ENCODE data around the gene SCYGR3.
"Not testable (repeated sequence)": the region's sequence is repeated elsewhere in the genome, so short reads cannot be mapped to it uniquely, and the experiment has no call there.

The SCYGR3 gene

DNA sequence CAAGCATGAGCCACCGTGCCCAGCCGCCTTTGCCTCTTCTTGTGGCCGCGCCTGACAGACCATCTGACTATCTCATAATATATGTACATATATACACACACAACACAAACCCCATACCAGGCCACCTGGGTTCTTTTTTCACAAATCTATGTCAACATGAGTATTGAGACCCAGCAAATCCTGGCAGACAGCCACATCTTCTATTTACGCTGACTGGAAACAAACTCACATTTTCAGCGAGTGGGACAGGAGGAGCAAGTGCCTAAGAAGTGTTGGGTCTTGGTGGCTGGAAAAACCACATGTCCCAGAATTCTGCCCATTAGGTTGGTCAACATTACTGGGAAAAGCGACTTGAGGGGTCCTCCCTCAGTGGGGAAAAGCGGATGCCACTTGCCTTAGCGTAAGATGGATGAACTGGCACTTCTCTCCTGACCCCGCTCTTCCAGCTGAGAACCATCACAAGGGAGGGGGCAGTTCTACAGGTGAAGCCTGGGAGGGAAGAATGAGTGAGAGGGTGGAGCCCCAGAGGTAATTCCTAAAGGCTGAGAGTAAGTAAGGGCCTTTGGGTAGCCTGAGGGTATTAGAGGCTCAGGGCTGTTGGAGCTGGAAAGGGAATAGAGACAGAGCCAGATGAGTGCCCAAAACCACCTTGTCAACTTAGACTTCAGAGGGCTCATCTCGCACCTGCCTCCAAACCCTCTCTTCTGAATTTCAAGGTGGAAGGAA is 1.9 kb downstream of the SCYGR3 start:
- no peak for DNase-seq

DNA sequence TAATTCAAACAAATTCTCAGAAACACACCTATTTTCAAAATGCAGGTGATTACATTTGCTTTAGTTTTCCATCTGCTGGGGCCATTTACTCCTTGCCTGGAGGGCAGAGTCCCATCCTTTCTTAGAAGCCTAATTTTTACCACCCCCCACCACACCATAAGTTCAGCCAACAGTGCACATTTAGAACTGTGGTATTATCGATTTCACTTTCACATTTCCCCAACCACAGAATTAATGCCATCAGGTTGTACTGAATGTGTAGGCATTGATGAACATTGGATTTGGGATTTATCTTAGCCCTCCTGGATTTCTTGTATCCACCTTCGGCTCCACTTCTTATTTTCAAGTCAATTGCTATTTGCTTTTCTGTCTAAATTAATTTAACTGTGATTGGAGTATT is 4.5 kb downstream of the SCYGR3 start:
- DNase-seq, result no peak

DNA sequence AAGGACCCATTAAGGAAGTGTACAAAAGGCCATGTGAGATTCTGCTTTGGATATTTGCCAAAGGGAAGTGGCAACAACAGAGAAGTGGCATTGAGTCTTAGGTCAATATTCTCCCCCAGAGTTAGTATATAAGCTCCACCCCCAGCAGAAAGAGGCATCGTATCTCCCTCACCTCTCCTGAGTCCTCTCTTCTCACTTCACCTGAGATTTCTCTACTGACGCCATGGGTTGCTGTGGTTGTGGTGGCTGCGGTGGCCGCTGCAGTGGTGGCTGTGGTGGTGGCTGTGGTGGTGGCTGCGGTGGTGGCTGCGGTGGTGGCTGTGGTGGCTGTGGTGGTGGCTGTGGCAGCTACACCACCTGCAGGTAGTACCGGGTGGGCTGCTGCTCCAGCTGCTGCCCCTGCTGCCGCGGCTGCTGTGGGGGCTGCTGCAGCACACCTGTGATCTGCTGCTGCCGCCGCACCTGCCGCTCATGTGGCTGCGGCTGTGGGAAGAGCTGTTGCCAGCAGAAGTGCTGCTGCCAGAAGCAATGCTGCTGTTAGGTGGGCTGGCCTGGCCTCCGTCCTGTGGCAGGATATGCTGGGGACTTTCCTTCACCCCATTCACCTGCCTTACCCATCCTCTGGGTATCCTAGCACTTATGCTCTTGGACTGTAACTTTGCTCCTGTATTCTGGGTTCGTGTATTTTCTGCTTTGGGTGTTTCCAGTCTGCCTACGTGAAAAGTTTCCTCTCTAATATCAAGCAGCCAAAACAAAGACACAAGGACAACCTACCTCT is 5.9 kb downstream of the SCYGR3 start:
- no peak for DNase-seq

DNA sequence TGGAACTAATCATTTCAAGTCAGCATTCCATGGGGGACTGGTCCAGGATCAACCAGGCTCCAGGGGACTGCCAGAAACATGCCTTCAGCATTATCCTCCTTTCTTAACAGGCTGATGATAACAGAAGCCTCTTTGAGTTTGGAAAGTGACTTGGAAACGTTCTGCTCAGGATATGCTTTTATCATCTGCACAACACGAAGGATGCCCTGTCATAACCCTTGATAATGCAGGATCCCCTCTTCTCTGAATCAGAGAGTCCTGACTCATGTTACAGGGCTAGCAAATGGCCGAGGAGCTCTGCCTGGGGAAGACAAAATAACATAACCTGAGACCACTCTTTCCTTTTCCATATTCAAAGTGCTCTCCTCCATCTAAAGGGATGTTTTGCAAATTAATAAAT is 6.7 kb downstream of the SCYGR3 start:
- DNase-seq, result no peak

DNA sequence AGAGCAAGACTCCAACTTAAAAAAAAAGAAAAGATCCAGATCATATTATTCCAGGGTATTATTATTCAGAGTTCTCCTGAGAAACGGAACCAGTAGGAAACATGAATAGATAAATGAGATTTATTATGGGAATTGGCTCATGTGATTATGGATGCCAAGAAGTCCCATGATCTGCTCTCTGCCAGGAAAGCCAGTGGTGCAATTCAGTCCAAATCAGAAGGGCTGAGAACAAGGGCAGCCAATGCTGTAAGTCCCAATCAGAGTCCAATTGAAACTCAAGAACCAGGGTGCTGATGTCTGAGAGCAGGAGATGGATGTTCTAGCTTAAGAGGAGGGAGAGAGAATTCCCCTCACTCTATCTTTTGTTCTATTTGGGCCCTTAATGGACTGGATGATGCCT is 8.2 kb downstream of the SCYGR3 start:
- DNase-seq, result no peak

DNA sequence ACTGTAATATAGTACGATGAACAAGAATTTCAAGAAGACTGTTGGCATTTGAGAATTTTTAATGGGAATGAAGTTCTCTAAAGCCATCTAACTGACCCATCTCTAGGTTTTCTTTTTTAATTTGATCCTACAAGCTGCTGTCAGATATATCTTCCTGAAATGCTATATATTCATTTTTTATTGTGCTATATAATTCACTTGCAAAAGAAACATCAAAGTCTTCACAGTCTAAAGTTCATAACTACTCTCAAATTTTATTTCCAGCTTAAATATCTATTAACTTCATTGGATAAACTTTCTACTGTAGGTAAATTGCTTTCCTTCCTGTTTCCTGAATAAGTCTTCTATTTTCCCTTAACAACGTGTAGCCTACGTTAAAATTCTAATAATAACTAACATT is 12.3 kb downstream of the SCYGR3 start:
- DNase-seq, result no peak

DNA sequence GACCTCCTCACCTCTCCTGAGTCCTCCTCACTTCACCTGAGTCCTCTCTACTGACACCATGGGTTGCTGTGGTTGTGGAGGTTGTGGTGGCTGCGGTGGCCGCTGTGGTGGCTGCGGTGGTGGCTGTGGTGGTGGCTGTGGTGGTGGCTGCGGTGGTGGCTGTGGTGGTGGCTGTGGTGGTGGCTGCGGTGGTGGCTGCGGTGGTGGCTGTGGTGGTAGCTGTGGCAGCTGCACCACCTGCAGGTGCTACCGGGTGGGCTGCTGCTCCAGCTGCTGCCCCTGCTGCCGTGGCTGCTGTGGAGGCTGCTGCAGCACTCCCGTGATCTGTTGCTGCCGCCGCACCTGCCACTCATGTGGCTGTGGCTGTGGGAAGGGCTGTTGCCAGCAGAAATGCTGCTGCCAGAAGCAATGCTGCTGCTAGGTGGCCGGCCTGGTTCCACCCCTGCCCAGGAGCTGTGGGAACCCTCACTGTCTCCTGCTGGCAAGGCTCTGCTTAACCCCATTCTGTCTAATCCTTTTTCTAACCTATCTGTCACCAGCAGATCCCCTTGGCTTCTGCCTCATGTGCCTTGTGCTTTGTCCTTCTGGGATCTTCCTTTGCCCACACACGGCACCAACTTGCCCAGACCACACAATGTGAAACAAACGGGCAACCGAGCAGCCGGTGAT is 15.7 kb downstream of the SCYGR3 start, which contains the start of gene SCYGR2:
Gene SCYGR2, plus strand, starts transcription at position 59 of the 669 bp plus-strand sequence. Its CDS starts 0 bp downstream, at position 59.
- DNase-seq, result not testable (repeated sequence)

DNA sequence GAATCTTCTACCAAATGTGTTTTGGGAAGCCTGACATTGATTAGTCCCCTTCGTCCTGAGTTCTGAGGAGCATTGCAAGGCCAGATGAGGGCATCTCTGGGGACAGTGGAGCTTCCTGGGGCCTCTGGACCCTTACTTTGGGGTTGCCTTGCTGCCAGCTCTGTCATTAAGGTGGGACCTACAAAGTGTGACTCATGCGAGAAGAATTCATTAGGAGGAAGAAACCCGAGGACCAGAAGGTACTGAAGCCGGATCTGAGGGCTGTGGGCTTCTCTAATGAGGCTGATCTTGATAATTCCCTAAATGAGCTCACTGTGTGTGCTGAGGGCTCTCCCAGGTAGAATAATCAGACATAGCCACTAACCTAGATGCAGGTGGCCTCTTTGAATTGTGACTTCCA is 16.6 kb downstream of the SCYGR3 start:
- no peak for DNase-seq

DNA sequence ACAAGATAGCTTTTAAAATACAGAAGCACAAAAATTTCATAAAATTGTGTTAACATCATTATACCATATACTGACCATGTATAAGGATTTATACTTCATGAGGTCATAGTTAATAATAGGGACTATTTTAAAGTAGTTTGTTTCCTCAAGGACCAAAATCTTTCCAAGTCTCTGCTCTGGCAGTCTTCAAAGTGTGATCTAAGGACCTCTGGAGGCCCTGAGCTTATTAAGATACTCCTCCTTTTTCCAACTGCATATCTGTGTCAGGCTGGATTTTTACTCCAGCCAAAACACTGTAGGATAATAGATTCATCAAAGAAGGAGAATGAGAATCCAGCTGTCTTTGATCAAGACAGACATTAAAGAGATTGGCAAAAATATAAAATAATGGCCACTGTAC is 17.6 kb downstream of the SCYGR3 start:
- DNase-seq, result no peak

DNA sequence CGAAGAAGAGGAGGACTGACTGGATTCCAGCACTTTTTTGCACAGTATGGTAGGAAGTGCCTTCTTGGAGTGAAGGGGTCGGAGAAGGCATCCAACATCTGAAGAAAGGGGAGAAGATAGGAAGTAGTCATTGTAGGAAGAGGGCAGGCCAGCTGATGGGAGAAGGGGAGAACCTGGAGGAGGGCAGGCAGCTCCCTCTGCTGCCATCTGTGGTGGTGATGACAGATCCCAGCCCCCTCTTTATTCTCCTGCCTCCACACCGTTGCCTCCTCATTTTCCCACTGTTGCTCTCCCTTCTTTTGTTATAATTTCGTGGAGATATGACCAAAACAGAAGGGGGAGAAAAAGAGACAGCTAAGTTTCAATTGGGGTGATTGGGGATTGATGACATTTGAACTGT is 18.8 kb downstream of the SCYGR3 start:
- no peak for DNase-seq

DNA sequence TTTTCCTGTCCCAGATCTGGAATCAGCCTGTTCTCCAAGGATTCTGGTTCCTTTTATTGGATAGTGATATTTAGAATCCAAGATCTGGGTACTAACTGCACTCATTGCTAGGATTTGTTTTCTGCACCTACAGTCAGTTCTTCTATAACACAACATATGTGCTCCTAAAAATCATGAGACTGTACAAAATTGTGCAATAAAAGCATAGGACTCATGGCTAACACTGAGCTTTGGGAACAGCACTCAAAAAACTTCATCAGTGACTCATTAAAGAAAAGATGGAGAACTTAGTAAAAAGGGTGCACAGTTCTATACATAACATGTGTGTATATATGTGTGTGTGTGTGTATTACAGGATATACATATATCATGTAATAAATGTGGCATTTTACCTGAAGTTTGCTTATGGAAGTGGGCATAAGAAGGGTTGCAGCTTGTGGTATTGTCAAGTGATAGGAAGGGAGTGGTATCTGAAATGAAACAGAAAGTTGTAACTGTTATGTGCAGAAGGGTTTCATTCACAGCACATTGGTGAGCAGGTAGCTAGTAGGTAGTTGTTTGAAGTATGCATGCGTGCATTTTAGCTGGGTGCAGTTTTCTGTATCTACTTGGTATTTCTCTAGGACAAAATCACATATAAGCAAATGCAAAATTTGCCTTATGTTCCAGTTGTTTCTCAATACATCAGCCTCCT is 21.8 kb downstream of the SCYGR3 start:
- no peak for DNase-seq

DNA sequence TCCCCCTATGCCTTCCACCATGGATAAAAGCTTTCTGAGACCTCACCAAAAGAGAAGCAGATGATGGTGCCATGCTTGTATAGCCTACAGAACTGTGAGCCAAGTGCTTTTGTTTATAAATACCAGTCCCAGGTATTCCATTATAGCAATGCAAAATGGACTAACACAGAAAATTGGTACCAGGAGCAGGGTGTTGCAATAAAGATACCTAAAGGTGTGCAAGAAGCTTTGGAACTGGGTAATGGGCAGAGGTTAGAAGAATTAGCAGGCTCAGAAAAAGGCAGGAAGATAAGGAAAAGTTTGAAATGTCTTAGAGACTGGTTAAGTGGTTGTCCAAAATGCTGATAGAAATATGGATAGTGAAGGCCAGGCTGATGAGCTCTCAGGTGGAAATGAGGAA is 32.3 kb downstream of the SCYGR3 start:
- no peak for DNase-seq

DNA sequence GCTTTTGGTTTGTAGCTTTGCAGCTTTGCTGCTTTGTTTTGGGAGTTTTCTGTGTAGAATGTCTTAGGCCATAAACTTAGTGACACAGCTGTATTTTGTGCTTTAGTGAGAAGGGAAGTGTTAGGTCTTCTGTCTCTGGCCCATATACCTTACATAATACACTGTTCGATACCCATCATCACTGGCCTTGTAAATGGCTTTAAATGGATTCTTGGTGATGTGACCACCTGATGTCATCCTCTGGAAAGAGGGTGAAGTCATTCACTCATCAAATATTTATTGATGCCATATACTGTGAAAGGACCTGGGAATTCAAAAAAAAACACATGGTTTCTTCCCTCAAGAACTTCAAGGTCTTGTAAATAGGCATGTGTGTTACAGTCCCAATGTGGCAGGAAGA is 34.8 kb downstream of the SCYGR3 start:
- DNase-seq, result no peak

DNA sequence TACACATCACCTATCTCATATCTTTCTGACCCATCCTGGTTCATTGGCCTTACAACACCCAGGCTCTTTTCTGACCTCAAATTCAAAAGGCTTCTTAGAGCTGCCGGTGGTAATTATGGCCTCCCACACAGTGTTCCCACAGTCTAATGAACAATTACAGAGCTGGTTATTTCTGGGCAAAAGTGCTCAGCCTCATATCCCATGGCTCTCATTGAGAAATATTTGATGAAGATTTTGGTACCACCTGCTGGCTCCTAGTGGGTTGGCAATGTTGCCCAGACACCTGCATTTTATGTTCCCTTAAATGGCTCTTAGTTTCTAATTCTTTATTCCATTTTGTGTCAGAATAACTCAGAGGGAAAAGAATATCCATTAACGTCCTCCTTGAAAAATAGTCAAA is 36.0 kb downstream of the SCYGR3 start:
- no peak for DNase-seq

DNA sequence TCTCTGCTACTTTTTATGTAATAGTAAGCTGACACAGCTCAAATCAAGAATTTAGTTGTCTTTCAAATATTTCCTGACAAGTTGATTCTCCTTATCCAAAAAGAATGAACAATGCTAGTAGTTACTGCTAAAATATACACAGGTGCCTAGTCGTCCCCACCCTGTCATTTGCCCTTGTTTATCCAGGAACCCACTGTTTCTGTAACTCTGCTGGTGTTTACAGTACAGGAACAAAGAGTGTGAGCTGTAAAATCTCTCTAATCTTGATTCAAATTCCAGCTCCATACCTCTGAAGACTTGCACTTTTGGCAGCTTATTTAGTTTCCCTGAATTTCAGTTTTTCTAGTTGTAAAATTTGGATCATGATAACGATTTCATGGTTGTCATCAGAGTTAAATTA is 37.1 kb downstream of the SCYGR3 start:
- no peak for DNase-seq

DNA sequence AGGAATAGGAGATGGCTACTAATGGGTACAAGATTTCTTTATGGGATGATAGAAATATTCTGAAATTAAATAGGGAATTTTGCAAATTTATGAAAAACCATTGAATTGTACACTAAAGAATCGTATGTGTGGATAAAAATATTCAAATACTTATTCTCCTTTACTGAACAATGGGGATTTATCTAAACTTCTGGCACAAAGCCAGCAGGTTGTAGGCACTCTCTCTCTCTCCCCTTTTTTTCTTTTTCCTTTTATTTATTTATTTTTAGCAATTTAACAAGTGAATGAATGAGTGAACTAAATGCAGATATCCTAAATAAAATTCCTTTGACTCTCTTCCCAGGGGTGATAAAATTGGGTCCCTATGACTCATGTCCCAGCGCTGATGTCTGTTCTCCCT is 37.8 kb downstream of the SCYGR3 start:
- no peak for DNase-seq

DNA sequence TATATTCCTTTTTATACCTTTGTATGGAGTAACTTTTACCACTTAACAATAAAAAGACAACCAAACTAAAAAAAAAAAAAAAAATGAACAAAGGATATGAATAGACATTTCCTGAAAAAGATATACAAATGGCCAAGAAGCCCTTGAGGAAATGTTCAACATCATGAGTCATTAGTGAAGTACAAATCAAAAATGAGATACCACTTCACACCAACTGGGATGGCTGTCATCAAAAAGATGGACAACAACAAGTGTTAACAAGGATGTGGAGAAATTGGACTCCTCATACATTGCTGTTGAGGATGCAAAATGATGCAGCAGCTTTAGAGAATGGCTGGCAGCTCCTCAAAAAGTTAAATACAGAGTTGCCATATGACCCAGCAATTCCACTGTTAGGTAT is 38.5 kb downstream of the SCYGR3 start:
- no peak for DNase-seq

DNA sequence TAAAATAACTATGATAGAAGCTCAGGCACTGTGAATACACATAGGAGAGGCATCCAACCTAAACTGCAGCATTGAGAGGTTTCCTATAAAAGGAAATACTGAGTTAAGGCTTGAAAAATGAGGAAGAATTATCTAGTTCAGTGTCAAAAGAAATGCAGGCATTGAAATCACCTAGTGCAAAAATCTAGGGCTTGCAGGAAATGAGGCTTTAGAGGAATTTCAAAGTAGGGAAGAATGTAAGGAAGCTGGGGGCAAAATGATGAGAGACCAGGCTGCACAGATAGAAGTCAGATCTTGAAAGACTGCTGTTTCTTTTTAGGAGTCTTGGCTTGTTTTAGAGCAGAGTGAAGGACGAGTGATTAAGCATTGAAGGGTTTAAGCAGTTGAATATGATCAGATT is 44.0 kb downstream of the SCYGR3 start:
- no peak for DNase-seq

DNA sequence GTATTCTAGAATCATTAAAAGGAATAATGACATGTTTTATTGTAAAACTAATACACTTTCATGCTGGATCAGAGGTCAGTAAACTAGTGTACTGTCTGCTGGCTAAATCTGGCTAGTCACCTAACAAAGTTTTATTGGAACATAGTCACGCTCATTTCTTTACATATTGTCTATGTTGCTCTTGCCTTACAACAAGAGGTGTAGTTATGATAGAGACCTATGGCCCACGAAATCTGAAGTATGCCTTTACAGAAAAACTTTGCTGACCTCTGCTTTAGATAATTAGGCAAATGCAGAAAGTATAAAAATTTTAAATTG is 45.8 kb downstream of the SCYGR3 start:
- no peak for DNase-seq

DNA sequence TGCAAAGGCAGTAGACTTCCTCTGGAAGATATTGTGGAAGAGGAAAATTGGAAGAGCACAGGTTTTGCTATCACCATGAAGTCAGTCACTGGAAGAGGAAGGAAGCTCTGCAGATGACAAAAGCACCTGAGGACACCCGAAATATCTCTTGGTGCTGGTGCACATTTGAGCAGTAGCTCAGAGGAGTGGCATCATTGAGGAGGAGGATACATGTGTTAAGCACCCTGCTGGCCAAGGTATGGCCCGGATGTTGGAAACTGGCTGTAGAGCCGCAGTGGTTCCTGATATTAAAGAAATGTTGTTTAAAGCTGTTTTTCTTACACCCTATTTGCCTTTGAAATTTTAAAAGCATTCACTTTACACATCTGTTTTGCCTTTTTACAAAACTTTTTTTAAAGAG is 48.6 kb downstream of the SCYGR3 start:
- no peak for DNase-seq

DNA sequence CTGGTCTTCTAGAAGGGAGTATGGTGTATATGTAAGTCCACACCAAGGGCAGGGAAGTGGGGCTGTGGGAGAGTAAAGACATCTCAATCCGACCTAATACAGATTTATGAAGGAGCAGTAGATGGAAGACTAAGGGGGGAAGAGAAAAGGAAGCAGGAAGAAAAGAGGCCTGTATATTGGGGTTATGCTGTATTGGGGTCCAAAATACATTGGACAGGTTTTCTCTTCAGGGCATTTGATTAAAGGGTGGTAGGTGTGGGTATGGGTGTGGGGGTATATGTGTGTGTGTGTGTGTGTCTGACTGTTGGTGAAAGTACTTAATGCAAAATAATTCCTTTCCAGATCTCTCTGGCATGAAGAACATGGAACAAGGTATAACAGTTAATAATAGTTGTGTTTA is 49.6 kb downstream of the SCYGR3 start:
- DNase-seq, result no peak

Measured in NCI-H1436 (cell line).